AG04449 (cell line): Measurements from ENCODE around the gene DOC2A.
A peak's percentile ranks its signal among the peaks of the same experiment; 100 is the strongest.

Experiments used
- CTCF ChIA-PET: fragments of 350-600 bp; formaldehyde crosslinking; extraction: SDS; loops from one replicate; lab custom pipeline; 2021; ENCODE audit warnings: antibody characterized with exemption; lab: Yijun Ruan, JAX
- POLR2A ChIA-PET: fragments of 400-600, 350-600 bp; formaldehyde crosslinking; extraction: SDS; loops from one replicate; lab custom pipeline; 2020; ENCODE audit warnings: antibody characterized with exemption, inconsistent platforms; lab: Yijun Ruan, JAX
- DNase-seq: peaks from one replicate; pipeline ENCODE4 v3.0.0-alpha.2; 2010; ENCODE audit warnings: low read depth, low spot score
- H3K4me3 ChIP-seq: 2 replicates; pipeline ENCODE4 v1.5.1; 2011; ENCODE audit warnings: low read depth, mild to moderate bottlenecking, control low read depth, low read length
- TF ChIP-seq, protein P1 (sequence below): IDR thresholded peaks from one replicate; pipeline ENCODE4 v1.5.1; 2011; ENCODE audit warnings: mild to moderate bottlenecking, moderate library complexity, low read length, control low read depth, inconsistent platforms; ENCODE audit not compliant: insufficient read depth; ENCODE audit errors: missing control alignments

The DOC2A gene

GRCh38 chr16:30010844-30011713 is at the start of gene DOC2A:
TSS of gene DOC2A (minus strand) at chr16:30011027. CDS start at chr16:30010222, 805 bp downstream.
- CTCF ChIA-PET, result no interaction called here
- POLR2A ChIA-PET, result no interaction called here
- DNase-seq, result no peak
- peak within 1 kb of the TSS; percentile 49 for H3K4me3 ChIP-seq
- TF ChIP-seq, protein P1, sequence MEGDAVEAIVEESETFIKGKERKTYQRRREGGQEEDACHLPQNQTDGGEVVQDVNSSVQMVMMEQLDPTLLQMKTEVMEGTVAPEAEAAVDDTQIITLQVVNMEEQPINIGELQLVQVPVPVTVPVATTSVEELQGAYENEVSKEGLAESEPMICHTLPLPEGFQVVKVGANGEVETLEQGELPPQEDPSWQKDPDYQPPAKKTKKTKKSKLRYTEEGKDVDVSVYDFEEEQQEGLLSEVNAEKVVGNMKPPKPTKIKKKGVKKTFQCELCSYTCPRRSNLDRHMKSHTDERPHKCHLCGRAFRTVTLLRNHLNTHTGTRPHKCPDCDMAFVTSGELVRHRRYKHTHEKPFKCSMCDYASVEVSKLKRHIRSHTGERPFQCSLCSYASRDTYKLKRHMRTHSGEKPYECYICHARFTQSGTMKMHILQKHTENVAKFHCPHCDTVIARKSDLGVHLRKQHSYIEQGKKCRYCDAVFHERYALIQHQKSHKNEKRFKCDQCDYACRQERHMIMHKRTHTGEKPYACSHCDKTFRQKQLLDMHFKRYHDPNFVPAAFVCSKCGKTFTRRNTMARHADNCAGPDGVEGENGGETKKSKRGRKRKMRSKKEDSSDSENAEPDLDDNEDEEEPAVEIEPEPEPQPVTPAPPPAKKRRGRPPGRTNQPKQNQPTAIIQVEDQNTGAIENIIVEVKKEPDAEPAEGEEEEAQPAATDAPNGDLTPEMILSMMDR, result no peak

DNA sequence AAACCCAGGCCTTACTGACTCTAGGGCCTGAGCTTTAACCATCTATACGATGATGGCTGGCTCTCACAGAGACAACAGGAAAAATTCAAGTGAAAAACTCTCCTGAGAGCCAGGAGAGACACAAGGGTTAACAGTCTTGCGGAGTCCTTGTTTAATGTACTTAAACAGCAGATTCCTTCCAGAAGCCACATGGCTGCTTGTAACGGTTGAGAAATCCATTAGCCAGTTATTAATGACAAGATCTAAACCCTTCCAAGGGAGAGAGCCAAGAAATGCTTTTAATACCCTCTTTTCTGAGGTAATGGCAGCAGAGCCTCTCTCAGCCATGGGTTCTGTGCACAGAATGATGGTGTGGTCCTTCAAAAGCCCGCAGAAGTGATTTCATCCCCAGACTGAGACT is 49.5 kb upstream of the DOC2A start:
- no peak overlapping the region for H3K4me3 ChIP-seq
- DNase-seq, result no peak
- POLR2A ChIA-PET, result no interaction called here
- TF ChIP-seq, protein P1, result no peak
- CTCF ChIA-PET, result no interaction called here

- H3K4me3 ChIP-seq, result no peak overlapping the region; the same call in 1 of the 2 replicates
- CTCF ChIA-PET, result interaction anchor here (0.5 to 4.3 kb wide), 15 partner anchors 9 to 355 kb away, joined by 3 to 17 read pairs (median 4); partner anchors contain the start of genes ALDOA, GDPD3, KIF22 and TBX6
- TF ChIP-seq, protein P1, result peak; percentile 72
- DNase-seq, result no peak
- POLR2A ChIA-PET, result interaction anchor here (2.1 kb wide), 1 partner anchor 10 kb away, joined by 11 read pairs; the partner anchor contains the start of gene ALDOA
Measured at GRCh38 chr16:30054959-30055553, 44.2 kb upstream of the DOC2A start.

GRCh38 chr16:30054451-30054850 is 43.6 kb upstream of the DOC2A start:
- ChIA-PET CTCF (interaction anchor here (1.4 to 4.3 kb wide), 7 partner anchors 9 to 60 kb away, joined by 3 to 17 read pairs (median 9); partner anchors contain the start of genes ALDOA and GDPD3), POLR2A (interaction anchor here (0.8 to 2.5 kb wide), 3 partner anchors 11 to 264 kb away, joined by 3 to 36 read pairs (median 11); partner anchors contain the start of gene ALDOA)
- H3K4me3 ChIP-seq, result peak overlapping the region; percentile 9
- TF ChIP-seq, protein P1, result peak; percentile 3
- no peak for DNase-seq

- CTCF ChIA-PET, result interaction anchor here (0.9 to 5.7 kb wide), 8 partner anchors 9 to 205 kb away, joined by 3 to 28 read pairs (median 4); partner anchors contain the start of genes ALDOA and TLCD3B
- peak overlapping the region; percentile 83 for H3K4me3 ChIP-seq
- TF ChIP-seq, protein P1, result no peak
- DNase-seq, result no peak
- POLR2A ChIA-PET, result interaction anchor here (0.6 to 2.5 kb wide), 4 partner anchors 8 to 263 kb away, joined by 3 to 36 read pairs (median 3); partner anchors contain the start of gene ALDOA
Measured at GRCh38 chr16:30053376-30054015, 42.7 kb upstream of the DOC2A start.
